Tibial nerve (tissue), 4 donors: Measurements from ENCODE around the gene NR1D1.

Source experiments
- CTCF ChIP-seq, 5 experiments: fragments of 200-600 bp in 3 of 5; fragments of 450-650 bp in 2 of 5; sonication (generic) in 3 of 5; IDR thresholded peaks; one replicate each; pipeline ENCODE4 v1.5.1; 2016 to 2019; ENCODE audit warnings: antibody characterized with exemption in 5 of 5, mild to moderate bottlenecking in 3 of 5, moderate library complexity in 2 of 5
- EP300 ChIP-seq, 2 donors: sonication (generic); formaldehyde crosslinking; IDR thresholded peaks; one replicate each; pipeline ENCODE4 v1.6.1; 2017; ENCODE audit warnings: antibody characterized with exemption in 2 of 2, mild to moderate bottlenecking in 1 of 2
- POLR2A ChIP-seq, 2 donors: fragments of 450-650 bp; IDR thresholded peaks; one replicate each; pipeline ENCODE4 v1.6.1; 2017; ENCODE audit warnings: antibody characterized with exemption in 2 of 2, mild to moderate bottlenecking in 2 of 2, moderate library complexity in 2 of 2

GRCh38 chr17:40104594-40105486 is 4.5 kb upstream of the NR1D1 start:
- TF ChIP-seq CTCF (IDR thresholded peaks at IDR 0.05) (no peak), POLR2A (IDR thresholded peaks at IDR 0.05) (no peak), EP300 (IDR thresholded peaks at IDR 0.05) (peak in 1 of 2 donors; percentile 31)
